ENCODE results near the gene CAPZB. TPM values are rescaled to one million over a fixed set of nuclear protein-coding genes. Genes with fewer than 3 reads are reported as not detected.

CAPZB gene
- total RNA-seq, 1 donor from 2014 or later: 102 TPM

DNA sequence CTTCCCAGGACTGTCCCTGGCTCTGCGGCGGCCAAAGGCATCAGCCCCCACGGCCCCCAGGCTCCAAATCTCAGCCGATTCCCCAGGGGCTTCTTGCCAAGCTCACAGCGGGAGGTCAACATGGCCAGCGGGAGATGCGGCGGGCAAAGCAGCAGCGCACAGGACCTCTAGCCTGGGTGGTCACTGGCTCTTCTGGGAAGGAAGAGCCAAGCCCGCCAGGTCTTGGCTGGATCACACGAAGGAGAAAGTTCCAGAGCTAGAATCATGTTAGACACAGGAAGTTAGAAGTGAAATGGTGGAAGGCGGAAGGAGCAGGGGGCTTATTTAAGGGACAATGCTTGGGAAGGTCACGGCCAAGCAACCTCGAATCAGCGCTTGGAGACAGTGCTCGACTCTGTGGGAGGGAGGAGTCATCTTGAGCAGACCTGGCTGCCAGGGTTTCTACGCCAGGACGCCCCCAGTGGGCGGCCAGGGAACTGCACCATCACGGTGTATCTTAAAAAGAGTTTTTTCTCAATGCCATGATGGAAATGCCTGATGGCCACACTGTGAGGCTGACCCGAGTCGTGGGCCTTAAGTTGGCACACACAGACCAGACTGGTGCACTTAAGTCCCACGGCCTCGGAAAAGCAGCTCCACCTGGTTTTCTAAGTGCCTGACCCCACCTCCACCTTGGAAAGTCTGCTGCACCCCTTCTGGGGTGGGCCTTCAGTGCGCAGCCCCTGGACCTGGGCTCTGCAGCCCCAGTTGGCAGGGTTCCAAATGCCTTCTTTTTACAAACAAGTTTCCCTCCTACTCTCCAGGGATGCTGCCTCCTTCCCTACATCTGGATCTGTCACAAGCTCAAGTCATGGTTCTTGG is 143.9 kb downstream of the CAPZB start:
- peak in 1 of 2 donors; percentile 87 for DNase-seq (ENCODE audit: low spot score in 2 of 2)
- Histone ChIP-seq H3K4me3 (no peak overlapping the region), H3K36me3 (peaks cover 68 to 70% of the 10 kb centered on the region in 2 donors), H3K9me3 (no peaks in the 10 kb centered on the region), H3K27ac (peak overlapping the region; percentile 32 to 55), H3K27me3 (no peaks in the 10 kb centered on the region), H3K4me1 (peaks cover 4 to 8% of the 10 kb centered on the region in 2 donors)
- intact Hi-C loops (cut with DNase I): loop anchor here (1.0 kb wide), 1 partner anchor 310 kb away; no protein-coding TSS in a partner anchor
- TF ChIP-seq, protein P1, sequence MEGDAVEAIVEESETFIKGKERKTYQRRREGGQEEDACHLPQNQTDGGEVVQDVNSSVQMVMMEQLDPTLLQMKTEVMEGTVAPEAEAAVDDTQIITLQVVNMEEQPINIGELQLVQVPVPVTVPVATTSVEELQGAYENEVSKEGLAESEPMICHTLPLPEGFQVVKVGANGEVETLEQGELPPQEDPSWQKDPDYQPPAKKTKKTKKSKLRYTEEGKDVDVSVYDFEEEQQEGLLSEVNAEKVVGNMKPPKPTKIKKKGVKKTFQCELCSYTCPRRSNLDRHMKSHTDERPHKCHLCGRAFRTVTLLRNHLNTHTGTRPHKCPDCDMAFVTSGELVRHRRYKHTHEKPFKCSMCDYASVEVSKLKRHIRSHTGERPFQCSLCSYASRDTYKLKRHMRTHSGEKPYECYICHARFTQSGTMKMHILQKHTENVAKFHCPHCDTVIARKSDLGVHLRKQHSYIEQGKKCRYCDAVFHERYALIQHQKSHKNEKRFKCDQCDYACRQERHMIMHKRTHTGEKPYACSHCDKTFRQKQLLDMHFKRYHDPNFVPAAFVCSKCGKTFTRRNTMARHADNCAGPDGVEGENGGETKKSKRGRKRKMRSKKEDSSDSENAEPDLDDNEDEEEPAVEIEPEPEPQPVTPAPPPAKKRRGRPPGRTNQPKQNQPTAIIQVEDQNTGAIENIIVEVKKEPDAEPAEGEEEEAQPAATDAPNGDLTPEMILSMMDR (IDR thresholded peaks at IDR 0.05): peak; percentile 76 to 92 (median 86)

DNA sequence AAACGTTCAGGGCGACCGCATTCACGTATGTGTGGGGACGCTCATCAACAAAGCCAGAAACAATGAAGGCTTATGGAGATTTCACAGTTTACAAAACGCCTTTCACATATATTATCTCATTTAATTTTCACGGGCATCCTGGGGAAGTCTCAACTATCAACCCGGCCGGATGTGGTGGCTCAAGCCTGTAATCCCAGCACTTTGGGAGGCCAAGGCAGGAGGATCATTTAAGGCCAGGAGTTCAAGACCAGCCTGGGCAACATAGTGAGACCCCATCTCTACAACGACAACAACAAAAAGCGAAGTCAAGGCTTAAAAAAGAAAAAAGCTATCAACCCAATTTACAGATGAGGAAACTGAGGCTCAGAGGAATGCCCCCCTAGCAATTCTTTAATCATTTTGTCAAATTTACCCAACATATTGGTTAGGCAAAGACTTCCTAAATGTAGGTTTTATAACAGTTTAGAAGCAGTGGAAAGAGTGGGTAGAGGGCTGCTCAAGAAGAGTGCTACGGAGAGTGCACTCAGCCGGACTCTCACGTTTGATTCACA is 144.9 kb downstream of the CAPZB start:
- Histone ChIP-seq H3K27ac (no peak overlapping the region), H3K4me3 (no peak overlapping the region), H3K4me1 (peaks cover 4 to 8% of the 10 kb centered on the region in 2 donors), H3K36me3 (peaks cover 69 to 70% of the 10 kb centered on the region in 2 donors), H3K27me3 (no peaks in the 10 kb centered on the region), H3K9me3 (no peaks in the 10 kb centered on the region)
- DNase-seq (ENCODE audit: low spot score in 2 of 2): no peak
- TF ChIP-seq, protein P1 (IDR thresholded peaks at IDR 0.05): no peak
- intact Hi-C loops (cut with DNase I): no loop called here

DNA sequence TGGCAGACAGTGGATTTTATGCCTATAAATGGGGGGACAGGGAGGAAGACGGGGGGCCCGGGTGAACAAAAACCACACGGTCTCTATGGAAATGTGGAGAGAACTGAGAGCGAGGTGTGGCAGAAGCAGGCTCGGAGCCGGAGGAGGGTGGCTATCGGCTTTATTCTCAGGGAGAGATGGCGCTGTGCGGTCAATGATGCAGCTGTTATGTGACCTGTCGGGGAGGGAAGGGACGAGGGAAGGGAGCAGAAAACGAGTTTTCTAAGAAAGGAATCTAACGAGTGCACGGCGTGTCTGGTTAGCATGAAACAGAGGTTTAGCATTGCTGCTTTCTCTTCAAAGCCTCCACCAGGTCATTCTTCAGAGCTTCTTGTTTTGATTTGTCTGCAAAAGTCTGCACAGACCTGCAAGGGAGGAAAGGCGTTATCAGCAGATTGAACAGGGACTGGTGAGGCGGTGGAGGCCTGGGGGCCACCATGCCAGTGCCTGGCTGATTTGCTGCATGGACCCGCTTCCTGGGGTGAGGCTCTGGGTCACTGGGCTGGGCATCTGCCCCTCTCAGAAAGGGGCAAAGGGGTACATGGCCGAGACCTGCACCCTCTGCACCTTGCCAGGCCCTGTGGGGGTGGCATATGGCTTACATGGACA is 146.0 kb downstream of the CAPZB start:
- no peaks in the 10 kb centered on the region for H3K9me3 ChIP-seq
- TF ChIP-seq, protein P1 (IDR thresholded peaks at IDR 0.05): no peak
- no peaks in the 10 kb centered on the region for H3K27me3 ChIP-seq
- intact Hi-C loops (cut with DNase I): no loop called here
- no peak for DNase-seq (ENCODE audit: low spot score in 2 of 2)
- H3K36me3 ChIP-seq: peaks cover 58 to 59% of the 10 kb centered on the region in 2 donors
- no peak overlapping the region for H3K27ac ChIP-seq
- H3K4me1 ChIP-seq: peaks cover 4 to 8% of the 10 kb centered on the region in 2 donors
- no peak overlapping the region for H3K4me3 ChIP-seq

DNA sequence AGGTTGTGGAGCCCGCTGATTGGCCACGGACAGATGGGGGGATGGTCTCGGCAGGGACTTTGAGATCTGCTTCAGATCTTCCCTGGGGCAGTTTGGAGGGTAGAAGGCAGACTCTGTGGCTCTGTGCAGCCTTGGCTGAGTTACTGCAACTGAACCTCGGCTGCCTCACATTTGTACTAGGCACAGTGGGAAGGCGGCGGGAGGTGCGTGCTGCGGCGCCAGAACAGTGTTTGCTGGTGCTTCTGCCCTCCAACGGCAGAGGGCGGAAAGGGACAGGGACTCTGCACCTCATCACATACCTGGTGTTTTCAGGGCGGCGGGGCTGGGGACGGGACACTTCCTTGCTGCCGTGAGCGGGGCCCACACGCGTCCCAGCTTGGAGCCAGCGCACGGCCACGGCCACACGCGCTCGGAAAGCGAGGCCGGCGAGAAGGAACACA is 147.0 kb downstream of the CAPZB start:
- TF ChIP-seq, protein P1 (IDR thresholded peaks at IDR 0.05): no peak
- Histone ChIP-seq H3K4me3 (no peak overlapping the region), H3K27ac (no peak overlapping the region), H3K36me3 (peaks cover 49 to 53% of the 10 kb centered on the region in 2 donors), H3K27me3 (no peaks in the 10 kb centered on the region), H3K4me1 (peaks cover 4 to 8% of the 10 kb centered on the region in 2 donors), H3K9me3 (no peaks in the 10 kb centered on the region)
- DNase-seq (ENCODE audit: low spot score in 2 of 2): no peak
- intact Hi-C loops (cut with DNase I): no loop called here

DNA sequence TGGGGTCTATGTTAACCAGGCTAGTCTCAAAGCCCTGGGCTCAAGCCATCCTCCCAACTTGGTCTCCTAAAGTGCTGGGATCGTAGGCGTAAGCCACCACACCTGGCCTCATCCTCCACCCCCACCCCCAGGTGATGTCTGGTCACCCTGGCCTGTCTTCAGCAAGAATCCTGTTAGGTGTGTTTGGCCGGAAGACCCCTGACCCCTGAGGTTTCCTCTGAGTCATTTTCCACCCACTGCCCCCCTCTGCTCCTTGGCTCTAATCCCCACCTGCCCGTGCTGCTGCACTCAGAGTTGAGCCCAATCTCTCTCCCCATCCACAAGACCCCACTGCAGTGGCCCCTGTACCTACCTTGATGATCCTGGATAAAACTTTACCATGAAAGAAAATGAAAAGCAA is 148.1 kb downstream of the CAPZB start:
- peaks cover 38 to 46% of the 10 kb centered on the region in 2 donors for H3K36me3 ChIP-seq

More for the DNA sequence above, 148.1 kb downstream of the CAPZB start:
- intact Hi-C loops (cut with DNase I): no loop called here
- no peak overlapping the region for H3K27ac ChIP-seq
- TF ChIP-seq, protein P1 (IDR thresholded peaks at IDR 0.05): no peak
- H3K27me3 ChIP-seq: no peaks in the 10 kb centered on the region
- DNase-seq (ENCODE audit: low spot score in 2 of 2): no peak
- H3K4me3 ChIP-seq: no peak overlapping the region
- no peaks in the 10 kb centered on the region for H3K9me3 ChIP-seq
- peaks cover 4 to 7% of the 10 kb centered on the region in 2 donors for H3K4me1 ChIP-seq
